GM23338 (cell line): ENCODE data around the gene RASSF10. TPM values are rescaled to one million over a fixed set of nuclear protein-coding genes. Genes with fewer than 3 reads are reported as not detected.
"Not testable (repeated sequence)": the region's sequence is repeated elsewhere in the genome, so short reads cannot be mapped to it uniquely, and the experiment has no call there.

Experiments
- ATAC-seq: fragments of 200-7000 bp; cut with Tn5 transposase; 3 replicates; pipeline ENCODE4 v1.9.1; 2020
- DNase-seq: peaks from one replicate; pipeline ENCODE4 v3.0.0-alpha.2; 2015; ENCODE audit warnings: low spot score
- H2AFZ ChIP-seq: fragments of 200-600 bp; sonication (generic); 2 replicates; pipeline ENCODE4 v1.8.0; 2016; ENCODE audit warnings: antibody characterized with exemption, mild to moderate bottlenecking, moderate library complexity
- H3F3A ChIP-seq: fragments of 200-600 bp; sonication (generic); replicated peaks from 2 replicates; pipeline ENCODE4 v1.8.0; 2017; ENCODE audit warnings: antibody characterized with exemption, mixed run types, low read depth
- H3K27ac ChIP-seq: fragments of 200-600 bp; sonication (generic); 2 replicates; pipeline ENCODE4 v1.6.1; 2016; ENCODE audit warnings: low read depth
- H3K27me3 ChIP-seq: fragments of 200-600 bp; sonication (generic); 2 replicates; pipeline ENCODE4 v1.8.0; 2016; ENCODE audit warnings: mild to moderate bottlenecking, mixed run types, moderate library complexity; ENCODE audit not compliant: insufficient read depth
- H3K36me3 ChIP-seq: fragments of 200-600 bp; sonication (generic); 2 replicates; pipeline ENCODE4 v1.8.0; 2016; ENCODE audit warnings: mild to moderate bottlenecking; ENCODE audit not compliant: insufficient read depth
- H3K4me1 ChIP-seq: fragments of 200-600 bp; sonication (generic); 2 replicates; pipeline ENCODE4 v1.8.0; 2016; ENCODE audit warnings: mild to moderate bottlenecking, moderate library complexity; ENCODE audit not compliant: insufficient read depth
- H3K4me2 ChIP-seq: fragments of 200-600 bp; sonication (generic); 2 replicates; pipeline ENCODE4 v1.7.1; 2017; ENCODE audit warnings: mixed run types
- H3K4me3 ChIP-seq: fragments of 200-600 bp; sonication (generic); 2 replicates; pipeline ENCODE4 v1.6.1; 2016; ENCODE audit warnings: mixed run types
- H3K79me2 ChIP-seq: fragments of 200-600 bp; sonication (generic); replicated peaks from 2 replicates; pipeline ENCODE4 v1.8.0; 2017; ENCODE audit warnings: mild to moderate bottlenecking; ENCODE audit not compliant: insufficient read depth
- H3K9me2 ChIP-seq: fragments of 200-600 bp; sonication (generic); 2 replicates; pipeline ENCODE4 v1.8.0; 2017; ENCODE audit not compliant: insufficient read depth
- H4K20me1 ChIP-seq: fragments of 200-600 bp; sonication (generic); replicated peaks from 2 replicates; pipeline ENCODE4 v1.8.0; 2017; ENCODE audit warnings: mild to moderate bottlenecking; ENCODE audit not compliant: insufficient read depth
- H3K27ac Mint-ChIP-seq: 2 replicates; pipeline ENCODE4 v1.8.0; 2020; ENCODE audit warnings: inconsistent platforms, mild to moderate bottlenecking, moderate library complexity, mixed read lengths
- H3K27me3 Mint-ChIP-seq: 3 replicates; pipeline ENCODE4 v1.8.0; 2022; ENCODE audit warnings: low read depth, mild to moderate bottlenecking, moderate library complexity, mixed read lengths, inconsistent platforms; ENCODE audit not compliant: insufficient read depth, poor library complexity
- H3K36me3 Mint-ChIP-seq: 3 replicates; pipeline ENCODE4 v1.8.0; 2021; ENCODE audit warnings: low read depth, mild to moderate bottlenecking, inconsistent platforms, moderate library complexity, mixed read lengths
- H3K4me1 Mint-ChIP-seq: 3 replicates; pipeline ENCODE4 v1.8.0; 2020; ENCODE audit warnings: mild to moderate bottlenecking, inconsistent platforms, mixed read lengths
- H3K4me3 Mint-ChIP-seq: 3 replicates; pipeline ENCODE4 v1.8.0; 2021; ENCODE audit warnings: moderate library complexity, mild to moderate bottlenecking, inconsistent platforms, mixed read lengths
- H3K9me3 Mint-ChIP-seq: 3 replicates; pipeline ENCODE4 v1.8.0; 2020; ENCODE audit warnings: moderate library complexity, mild to moderate bottlenecking, inconsistent platforms, mixed read lengths
- CREB1 ChIP-seq: fragments of 250-450 bp; sonication (Bioruptor Pico); IDR thresholded peaks from 2 replicates; pipeline ENCODE4 v1.5.0; 2020; ENCODE audit warnings: low read depth, mild to moderate bottlenecking, moderate library complexity
- EZH2 ChIP-seq: fragments of 200-600 bp; sonication (generic); IDR thresholded peaks from one replicate; pipeline ENCODE4 v1.8.0; 2017; ENCODE audit warnings: antibody characterized with exemption, mild to moderate bottlenecking, low read depth; ENCODE audit not compliant: unreplicated experiment
- EZH2phosphoT487 ChIP-seq: fragments of 200-600 bp; sonication (generic); IDR thresholded peaks from one replicate; pipeline ENCODE4 v1.8.1; 2018; ENCODE audit warnings: antibody characterized with exemption; ENCODE audit not compliant: unreplicated experiment
- NANOG ChIP-seq: IDR thresholded peaks from 2 replicates; pipeline ENCODE4 v1.6.1; 2016; ENCODE audit warnings: antibody characterized with exemption, borderline replicate concordance
- REST ChIP-seq: IDR thresholded peaks from one replicate; pipeline ENCODE4 v1.6.1; 2018; ENCODE audit warnings: antibody characterized with exemption; ENCODE audit not compliant: unreplicated experiment
- ZNF114 ChIP-seq: fragments of 250-450 bp; sonication (Bioruptor Pico); IDR thresholded peaks from 2 replicates; pipeline ENCODE4 v1.5.0; 2020; ENCODE audit warnings: mild to moderate bottlenecking, moderate library complexity
- ZNF331 ChIP-seq: fragments of 250-450 bp; sonication (Bioruptor Pico); IDR thresholded peaks from 2 replicates; pipeline ENCODE4 v1.5.0; 2020; ENCODE audit warnings: low read depth, mild to moderate bottlenecking, moderate library complexity
- polyA plus RNA-seq: library from polyadenylated mRNA; unstranded; fragments of >200 nt; fragmentation: Nextera tagmentation; extraction: Ambion mirVana; gene quantifications from 2 replicates; pipeline ENCODE4 v1.2.1, GENCODE V29; 2016
- total RNA-seq: library from RNA; depleted of rRNA; stranded (reverse); fragments of >200 nt; shearing (Covaris generic); gene quantifications from 2 replicates; pipeline ENCODE4 v1.2.3, GENCODE V29; 2014
- TF ChIP-seq, protein P1 (sequence below): IDR thresholded peaks from 2 replicates; pipeline ENCODE4 v1.6.1; 2016; ENCODE audit warnings: antibody characterized with exemption
- TF ChIP-seq, protein P2 (sequence below): fragments of 250-450 bp; sonication (Bioruptor Pico); IDR thresholded peaks from 2 replicates; pipeline ENCODE4 v1.5.0; 2020; ENCODE audit warnings: mild to moderate bottlenecking, moderate library complexity

RASSF10 gene
- total and polyA plus RNA-seq, 2 experiments from 2014 or later: 0.13 to 1.8 TPM

GRCh38 chr11:13043912-13044628, 35.0 kb downstream of the RASSF10 start:
- peaks cover 1% of the 10 kb centered on the region for H3K27me3 Mint-ChIP-seq
- Histone ChIP-seq H3K27ac (no peak overlapping the region), H2AFZ (no peak overlapping the region), H3K36me3 (no peaks in the 10 kb centered on the region), H3K27me3 (no peaks in the 10 kb centered on the region), H3K4me3 (no peak overlapping the region), H3K9me2 (no peaks in the 10 kb centered on the region), H3K79me2 (no peaks in the 10 kb centered on the region), H4K20me1 (no peaks in the 10 kb centered on the region), H3K4me2 (no peak overlapping the region), H3K4me1 (no peaks in the 10 kb centered on the region), H3F3A (no peaks in the 10 kb centered on the region)
- no peak for ATAC-seq
- H3K36me3 Mint-ChIP-seq: no peaks in the 10 kb centered on the region
- DNase-seq: no peak
- no peaks in the 10 kb centered on the region for H3K9me3 Mint-ChIP-seq
- no peak overlapping the region for H3K4me3 Mint-ChIP-seq
- no peak overlapping the region for H3K27ac Mint-ChIP-seq
- TF ChIP-seq NANOG (no peak), CREB1 (CRISPR knock-in tag) (no peak), EZH2 (no peak), EZH2phosphoT487 (no peak), ZNF331 (CRISPR knock-in tag) (no peak), REST (no peak), ZNF114 (no peak)
- TF ChIP-seq, protein P1, sequence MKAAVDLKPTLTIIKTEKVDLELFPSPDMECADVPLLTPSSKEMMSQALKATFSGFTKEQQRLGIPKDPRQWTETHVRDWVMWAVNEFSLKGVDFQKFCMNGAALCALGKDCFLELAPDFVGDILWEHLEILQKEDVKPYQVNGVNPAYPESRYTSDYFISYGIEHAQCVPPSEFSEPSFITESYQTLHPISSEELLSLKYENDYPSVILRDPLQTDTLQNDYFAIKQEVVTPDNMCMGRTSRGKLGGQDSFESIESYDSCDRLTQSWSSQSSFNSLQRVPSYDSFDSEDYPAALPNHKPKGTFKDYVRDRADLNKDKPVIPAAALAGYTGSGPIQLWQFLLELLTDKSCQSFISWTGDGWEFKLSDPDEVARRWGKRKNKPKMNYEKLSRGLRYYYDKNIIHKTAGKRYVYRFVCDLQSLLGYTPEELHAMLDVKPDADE: no peak
- TF ChIP-seq, protein P2, sequence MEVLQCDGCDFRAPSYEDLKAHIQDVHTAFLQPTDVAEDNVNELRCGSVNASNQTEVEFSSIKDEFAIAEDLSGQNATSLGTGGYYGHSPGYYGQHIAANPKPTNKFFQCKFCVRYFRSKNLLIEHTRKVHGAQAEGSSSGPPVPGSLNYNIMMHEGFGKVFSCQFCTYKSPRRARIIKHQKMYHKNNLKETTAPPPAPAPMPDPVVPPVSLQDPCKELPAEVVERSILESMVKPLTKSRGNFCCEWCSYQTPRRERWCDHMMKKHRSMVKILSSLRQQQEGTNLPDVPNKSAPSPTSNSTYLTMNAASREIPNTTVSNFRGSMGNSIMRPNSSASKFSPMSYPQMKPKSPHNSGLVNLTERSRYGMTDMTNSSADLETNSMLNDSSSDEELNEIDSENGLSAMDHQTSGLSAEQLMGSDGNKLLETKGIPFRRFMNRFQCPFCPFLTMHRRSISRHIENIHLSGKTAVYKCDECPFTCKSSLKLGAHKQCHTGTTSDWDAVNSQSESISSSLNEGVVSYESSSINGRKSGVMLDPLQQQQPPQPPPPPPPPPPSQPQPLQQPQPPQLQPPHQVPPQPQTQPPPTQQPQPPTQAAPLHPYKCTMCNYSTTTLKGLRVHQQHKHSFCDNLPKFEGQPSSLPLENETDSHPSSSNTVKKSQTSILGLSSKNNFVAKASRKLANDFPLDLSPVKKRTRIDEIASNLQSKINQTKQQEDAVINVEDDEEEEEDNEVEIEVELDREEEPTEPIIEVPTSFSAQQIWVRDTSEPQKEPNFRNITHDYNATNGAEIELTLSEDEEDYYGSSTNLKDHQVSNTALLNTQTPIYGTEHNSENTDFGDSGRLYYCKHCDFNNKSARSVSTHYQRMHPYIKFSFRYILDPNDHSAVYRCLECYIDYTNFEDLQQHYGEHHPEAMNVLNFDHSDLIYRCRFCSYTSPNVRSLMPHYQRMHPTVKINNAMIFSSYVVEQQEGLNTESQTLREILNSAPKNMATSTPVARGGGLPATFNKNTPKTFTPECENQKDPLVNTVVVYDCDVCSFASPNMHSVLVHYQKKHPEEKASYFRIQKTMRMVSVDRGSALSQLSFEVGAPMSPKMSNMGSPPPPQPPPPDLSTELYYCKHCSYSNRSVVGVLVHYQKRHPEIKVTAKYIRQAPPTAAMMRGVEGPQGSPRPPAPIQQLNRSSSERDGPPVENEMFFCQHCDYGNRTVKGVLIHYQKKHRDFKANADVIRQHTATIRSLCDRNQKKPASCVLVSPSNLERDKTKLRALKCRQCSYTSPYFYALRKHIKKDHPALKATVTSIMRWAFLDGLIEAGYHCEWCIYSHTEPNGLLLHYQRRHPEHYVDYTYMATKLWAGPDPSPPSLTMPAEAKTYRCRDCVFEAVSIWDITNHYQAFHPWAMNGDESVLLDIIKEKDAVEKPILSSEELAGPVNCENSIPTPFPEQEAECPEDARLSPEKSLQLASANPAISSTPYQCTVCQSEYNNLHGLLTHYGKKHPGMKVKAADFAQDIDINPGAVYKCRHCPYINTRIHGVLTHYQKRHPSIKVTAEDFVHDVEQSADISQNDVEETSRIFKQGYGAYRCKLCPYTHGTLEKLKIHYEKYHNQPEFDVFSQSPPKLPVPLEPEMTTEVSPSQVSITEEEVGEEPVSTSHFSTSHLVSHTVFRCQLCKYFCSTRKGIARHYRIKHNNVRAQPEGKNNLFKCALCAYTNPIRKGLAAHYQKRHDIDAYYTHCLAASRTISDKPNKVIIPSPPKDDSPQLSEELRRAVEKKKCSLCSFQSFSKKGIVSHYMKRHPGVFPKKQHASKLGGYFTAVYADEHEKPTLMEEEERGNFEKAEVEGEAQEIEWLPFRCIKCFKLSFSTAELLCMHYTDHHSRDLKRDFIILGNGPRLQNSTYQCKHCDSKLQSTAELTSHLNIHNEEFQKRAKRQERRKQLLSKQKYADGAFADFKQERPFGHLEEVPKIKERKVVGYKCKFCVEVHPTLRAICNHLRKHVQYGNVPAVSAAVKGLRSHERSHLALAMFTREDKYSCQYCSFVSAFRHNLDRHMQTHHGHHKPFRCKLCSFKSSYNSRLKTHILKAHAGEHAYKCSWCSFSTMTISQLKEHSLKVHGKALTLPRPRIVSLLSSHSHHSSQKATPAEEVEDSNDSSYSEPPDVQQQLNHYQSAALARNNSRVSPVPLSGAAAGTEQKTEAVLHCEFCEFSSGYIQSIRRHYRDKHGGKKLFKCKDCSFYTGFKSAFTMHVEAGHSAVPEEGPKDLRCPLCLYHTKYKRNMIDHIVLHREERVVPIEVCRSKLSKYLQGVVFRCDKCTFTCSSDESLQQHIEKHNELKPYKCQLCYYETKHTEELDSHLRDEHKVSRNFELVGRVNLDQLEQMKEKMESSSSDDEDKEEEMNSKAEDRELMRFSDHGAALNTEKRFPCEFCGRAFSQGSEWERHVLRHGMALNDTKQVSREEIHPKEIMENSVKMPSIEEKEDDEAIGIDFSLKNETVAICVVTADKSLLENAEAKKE (CRISPR knock-in tag): no peak
- H3K4me1 Mint-ChIP-seq: peaks cover 3% of the 10 kb centered on the region; the same call in 2 of the 3 replicates

DNA sequence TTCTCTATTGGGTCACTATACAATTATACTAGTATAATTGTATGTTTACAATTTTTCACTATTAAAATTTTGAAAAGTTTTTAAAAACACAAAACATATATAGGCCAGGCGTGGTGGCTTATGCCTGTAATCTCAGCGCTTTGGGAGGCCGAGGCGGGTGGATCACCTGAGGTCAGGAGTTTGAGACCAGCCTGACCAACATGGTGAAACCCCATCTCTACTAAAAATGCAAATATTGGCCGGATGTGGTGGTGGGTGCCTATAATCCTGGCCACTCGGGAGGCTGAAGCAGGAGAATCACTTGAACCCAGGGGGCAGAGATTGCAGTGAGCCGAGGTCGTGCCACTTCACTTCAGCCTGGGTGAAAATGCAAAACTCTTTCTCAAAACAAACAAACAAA, 36.0 kb downstream of the RASSF10 start:
- not testable (repeated sequence) for H3F3A ChIP-seq, H2AFZ ChIP-seq, H4K20me1 ChIP-seq, H3K4me1 ChIP-seq, H3K79me2 ChIP-seq, H3K4me3 ChIP-seq, H3K9me2 ChIP-seq, H3K4me2 ChIP-seq, H3K36me3 Mint-ChIP-seq, H3K4me1 Mint-ChIP-seq, H3K27me3 Mint-ChIP-seq, H3K27me3 ChIP-seq, H3K4me3 Mint-ChIP-seq, H3K9me3 Mint-ChIP-seq, H3K36me3 ChIP-seq, DNase-seq, H3K27ac Mint-ChIP-seq, H3K27ac ChIP-seq, ATAC-seq
